A549 (cell line): ENCODE data around the gene PCDH12. TPM values are rescaled to one million over a fixed set of nuclear protein-coding genes. Genes with fewer than 3 reads are reported as not detected.

ENCODE experiments used
- ATAC-seq, 2 experiments: fragments of 200-7000 bp in 1 of 2; fragments of >200 bp in 1 of 2; cut with Nextera tagmentation in 1 of 2; cut with Tn5 transposase in 1 of 2; 3 replicates each; pipeline versions ENCODE4 v1.8.0 to v1.9.1; 2018 to 2020; ENCODE audit warnings: mild to moderate bottlenecking in 1 of 2, moderate library complexity in 1 of 2
- CTCF ChIA-PET: fragments of 300-600 bp; sonication (Branson Sonifier 250); formaldehyde crosslinking; extraction: SDS; loops from one replicate; lab custom pipeline; 2021; ENCODE audit warnings: antibody characterized with exemption, inconsistent platforms; lab: Yijun Ruan, JAX
- POLR2A ChIA-PET: fragments of 350-600 bp; formaldehyde crosslinking; extraction: SDS; loops from one replicate; lab custom pipeline; 2021; ENCODE audit warnings: antibody characterized with exemption, inconsistent platforms; lab: Yijun Ruan, JAX
- DNase-seq, 2 experiments: peaks; one replicate each; pipeline versions ENCODE4 v3.0.0 to v3.0.0-alpha.2; 2011 to 2016; ENCODE audit warnings: low read depth in 1 of 2, low spot score in 1 of 2
- FAIRE-seq: peaks from 2 replicates; lab custom pipeline; 2011; peaks lifted over from hg19 to GRCh38; lab: Jason Lieb, UNC
- H3K27ac ChIP-seq, 2 experiments: fragments of >200 bp; sonication (Bioruptor Twin); formaldehyde crosslinking; 3 replicates each; pipeline ENCODE4 v1.5.1; 2016 to 2017
- H3K4me1 ChIP-seq: fragments of >200 bp; sonication (Bioruptor Twin); formaldehyde crosslinking; 3 replicates; pipeline ENCODE4 v1.6.1; 2016
- H3K4me2 ChIP-seq: fragments of >200 bp; sonication (Bioruptor Twin); formaldehyde crosslinking; 3 replicates; pipeline ENCODE4 v1.6.1; 2016
- H3K4me3 ChIP-seq: fragments of >200 bp; sonication (Bioruptor Twin); formaldehyde crosslinking; 3 replicates; pipeline ENCODE4 v1.5.1; 2016
- H3K9me3 ChIP-seq: fragments of >200 bp; sonication (Bioruptor Twin); formaldehyde crosslinking; 3 replicates; pipeline ENCODE4 v1.6.1; 2016
- BHLHE40 ChIP-seq: IDR thresholded peaks from 2 replicates; pipeline ENCODE4 v1.6.1; 2012; ENCODE audit warnings: low read depth, low read length, inconsistent platforms
- CEBPB ChIP-seq, 2 experiments: fragments of >200 bp in 1 of 2; sonication (Bioruptor Twin) in 1 of 2; formaldehyde crosslinking in 1 of 2; IDR thresholded peaks; 2 replicates each; pipeline ENCODE4 v1.6.1; 2012 to 2016
- EHF ChIP-seq: fragments of 250-450 bp; sonication (Bioruptor Pico); IDR thresholded peaks from 2 replicates; pipeline ENCODE4 v1.5.0; 2020; ENCODE audit warnings: mild to moderate bottlenecking
- ESRRA ChIP-seq: fragments of 150-350 bp; IDR thresholded peaks from 2 replicates; pipeline ENCODE4 v1.6.1; 2014; ENCODE audit warnings: mild to moderate bottlenecking, low read length, borderline replicate concordance
- FOSB ChIP-seq: fragments of 250-450 bp; sonication (Bioruptor Pico); IDR thresholded peaks from 2 replicates; pipeline ENCODE4 v1.5.0; 2020; ENCODE audit warnings: mild to moderate bottlenecking, moderate library complexity
- HOXB5 ChIP-seq: fragments of 250-450 bp; sonication (Bioruptor Pico); IDR thresholded peaks from 2 replicates; pipeline ENCODE4 v1.5.0; 2020; ENCODE audit warnings: mild to moderate bottlenecking, moderate library complexity
- JUNB ChIP-seq: fragments of >200 bp; sonication (Bioruptor Twin); formaldehyde crosslinking; IDR thresholded peaks from 2 replicates; pipeline ENCODE4 v1.6.1; 2016
- KDM1A ChIP-seq: fragments of 200-600 bp; sonication (generic); IDR thresholded peaks from 2 replicates; pipeline ENCODE4 v1.6.1; 2016; ENCODE audit warnings: low read depth, mild to moderate bottlenecking
- KDM5A ChIP-seq: fragments of 200-600 bp; sonication (generic); IDR thresholded peaks from 2 replicates; pipeline ENCODE4 v1.6.1; 2016; ENCODE audit warnings: antibody characterized with exemption, mild to moderate bottlenecking
- MYC ChIP-seq: IDR thresholded peaks from 2 replicates; pipeline ENCODE4 v1.6.1; 2012; ENCODE audit warnings: mild to moderate bottlenecking, inconsistent platforms, low read length, improper control_type of control experiment, borderline replicate concordance
- NPAS2 ChIP-seq: fragments of 250-450 bp; sonication (Bioruptor Pico); IDR thresholded peaks from 2 replicates; pipeline ENCODE4 v1.8.0; 2022; ENCODE audit warnings: mild to moderate bottlenecking, moderate library complexity, borderline replicate concordance
- POLR2A ChIP-seq: IDR thresholded peaks from 2 replicates; pipeline ENCODE4 v1.6.1; 2012; ENCODE audit warnings: mild to moderate bottlenecking, low read length
- POLR2AphosphoS2 ChIP-seq: conservative IDR thresholded peaks from 2 replicates; pipeline ENCODE4 v1.6.1; 2012; ENCODE audit warnings: low read length, improper control_type of control experiment, inconsistent platforms
- RAD21 ChIP-seq, 2 experiments: fragments of >200 bp in 1 of 2; sonication (Bioruptor Twin) in 1 of 2; formaldehyde crosslinking in 1 of 2; IDR thresholded peaks in 1 of 2; conservative IDR thresholded peaks in 1 of 2; 2 replicates in 1 of 2; 3 replicates in 1 of 2; pipeline ENCODE4 v1.6.1; 2012 to 2018; ENCODE audit warnings: inconsistent platforms in 1 of 2
- RFX5 ChIP-seq: fragments of 450-650 bp; IDR thresholded peaks from 2 replicates; pipeline ENCODE4 v1.7.1; 2014; ENCODE audit warnings: antibody characterized with exemption, mild to moderate bottlenecking, moderate library complexity
- RNF2 ChIP-seq: fragments of 200-600 bp; sonication (generic); IDR thresholded peaks from 2 replicates; pipeline ENCODE4 v1.6.1; 2016; ENCODE audit warnings: low read depth, mild to moderate bottlenecking, antibody characterized with exemption, moderate library complexity, borderline replicate concordance
- SMC3 ChIP-seq: fragments of >200 bp; sonication (Bioruptor Twin); formaldehyde crosslinking; IDR thresholded peaks from 3 replicates; pipeline ENCODE4 v1.6.1; 2018; ENCODE audit warnings: inconsistent platforms
- SREBF2 ChIP-seq: fragments of 450-650 bp; IDR thresholded peaks from 2 replicates; pipeline ENCODE4 v1.6.1; 2014; ENCODE audit warnings: mild to moderate bottlenecking, moderate library complexity
- TFCP2L1 ChIP-seq: fragments of 250-450 bp; sonication (Bioruptor Pico); IDR thresholded peaks from 2 replicates; pipeline ENCODE4 v1.5.0; 2021; ENCODE audit warnings: mild to moderate bottlenecking
- TP53 ChIP-seq: fragments of 250-450 bp; sonication (Bioruptor Pico); IDR thresholded peaks from 2 replicates; pipeline ENCODE4 v1.5.0; 2021; ENCODE audit warnings: mild to moderate bottlenecking, moderate library complexity
- ZC3H11A ChIP-seq: fragments of 450-650 bp; IDR thresholded peaks from 2 replicates; pipeline ENCODE4 v1.6.1; 2014; ENCODE audit warnings: antibody characterized with exemption, mild to moderate bottlenecking
- ZNF302 ChIP-seq: fragments of 250-450 bp; sonication (Bioruptor Pico); IDR thresholded peaks from 2 replicates; pipeline ENCODE4 v1.9.0; 2021; ENCODE audit warnings: inconsistent platforms, mild to moderate bottlenecking, moderate library complexity
- WGBS: methylation state at CpG from one replicate; pipeline ENCODE4 v1.1.6; 2017; ENCODE audit errors: missing lambda C conversion rate; 5-methylcytosine and 5-hydroxymethylcytosine counted together
- polyA plus RNA-seq, 4 experiments: library from polyadenylated mRNA; depleted of rRNA in 3 of 4; stranded (reverse); fragments of >200 nt; fragmentation: RNase III in 1 of 4; extraction: RNeasy Plus Mini Kit Qiagen cat#74134 plus additional on column Dnase treatment in 1 of 4; gene quantifications; 2 replicates in 3 of 4; 3 replicates in 1 of 4; pipeline ENCODE4 v1.2.3, GENCODE V29; 2011 to 2017
- TF ChIP-seq, protein P1 (sequence below): fragments of >200 bp; sonication (Bioruptor Twin); formaldehyde crosslinking; IDR thresholded peaks from 3 replicates; pipeline ENCODE4 v1.6.1; 2016
- TF ChIP-seq, protein P2 (sequence below): IDR thresholded peaks from 2 replicates; pipeline ENCODE4 v1.6.1; 2012
- TF ChIP-seq, protein P3 (sequence below): fragments of >200 bp; sonication (Bioruptor Twin); formaldehyde crosslinking; IDR thresholded peaks from 3 replicates; pipeline ENCODE4 v1.5.1; 2016
- TF ChIP-seq, protein P4 (sequence below): fragments of 150-350 bp; IDR thresholded peaks from 2 replicates; pipeline ENCODE4 v1.6.1; 2014; ENCODE audit warnings: low read depth, mild to moderate bottlenecking, low read length
- TF ChIP-seq, protein P5 (sequence below): fragments of 250-450 bp; sonication (Bioruptor Pico); IDR thresholded peaks from 2 replicates; pipeline ENCODE4 v1.5.0; 2020; ENCODE audit warnings: low read depth, mild to moderate bottlenecking, moderate library complexity

The PCDH12 gene
- polyA plus RNA-seq, 2 of the 4 experiments (the other 2 are of a cell fraction) = not detected

DNA sequence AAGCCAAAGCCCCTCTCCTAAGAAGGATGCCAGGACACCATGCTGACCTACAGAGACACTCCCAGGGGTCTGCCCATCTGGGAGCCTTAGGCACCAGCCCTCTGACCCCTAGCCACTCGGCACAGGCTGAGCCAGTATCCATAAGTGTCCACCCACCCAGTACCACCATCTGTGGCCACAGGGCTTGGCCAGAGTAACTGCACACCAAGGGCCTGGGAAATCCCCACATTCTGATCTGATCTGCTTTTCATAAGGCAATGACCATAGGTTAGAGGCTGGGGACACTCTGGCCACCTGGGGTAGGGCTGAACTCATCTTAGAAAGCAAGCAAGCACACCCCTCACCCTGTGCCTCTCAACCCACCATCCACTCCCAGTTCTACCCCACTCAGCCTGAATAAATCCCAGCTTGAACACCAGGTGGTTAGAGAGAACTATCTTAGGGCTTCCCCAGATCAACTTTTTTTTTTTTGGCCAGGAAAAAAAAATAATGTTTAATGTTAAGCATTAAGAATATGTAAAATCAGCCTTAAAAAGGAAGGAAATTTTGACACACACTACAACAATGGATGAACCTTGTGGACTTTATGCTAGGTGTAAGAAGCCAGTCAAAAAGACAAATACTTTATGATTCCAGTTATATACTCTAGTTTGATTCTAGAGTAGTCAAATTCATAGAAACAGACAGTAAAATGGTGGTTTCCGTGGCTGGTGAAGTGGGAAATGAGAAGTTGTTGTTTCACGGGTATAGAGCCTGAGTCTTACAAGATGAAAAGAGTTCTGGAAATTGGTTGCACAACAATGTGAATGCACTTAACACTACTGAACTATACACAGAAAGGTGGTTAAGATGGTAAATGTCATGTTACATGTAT lies 48.6 kb upstream of the PCDH12 start:
- FAIRE-seq = no peak
- no peak overlapping the region for H3K4me3 ChIP-seq
- H3K4me1 ChIP-seq = no peaks in the 10 kb centered on the region; the same call in 2 of the 3 replicates
- 92% methylated on average over 2 of the region's 3 CpGs for WGBS
- no peak overlapping the region for H3K27ac ChIP-seq
- ATAC-seq = peak in 1 of 2 experiments; percentile 34; a peak in 3 of 6 replicates
- H3K4me2 ChIP-seq = no peak overlapping the region
- H3K9me3 ChIP-seq = no peaks in the 10 kb centered on the region
- ChIA-PET CTCF (interaction anchor here (0.6 to 13.0 kb wide), 6 partner anchors 8 to 545 kb away, joined by 3 to 97 read pairs (median 4); partner anchors contain the start of gene RNF14), POLR2A (no interaction called here)
- DNase-seq = no peak
- TF ChIP-seq MYC (no peak), ESRRA (no peak), POLR2A (no peak), HOXB5 (CRISPR knock-in tag) (no peak), ZC3H11A (no peak), POLR2AphosphoS2 (no peak)

DNA sequence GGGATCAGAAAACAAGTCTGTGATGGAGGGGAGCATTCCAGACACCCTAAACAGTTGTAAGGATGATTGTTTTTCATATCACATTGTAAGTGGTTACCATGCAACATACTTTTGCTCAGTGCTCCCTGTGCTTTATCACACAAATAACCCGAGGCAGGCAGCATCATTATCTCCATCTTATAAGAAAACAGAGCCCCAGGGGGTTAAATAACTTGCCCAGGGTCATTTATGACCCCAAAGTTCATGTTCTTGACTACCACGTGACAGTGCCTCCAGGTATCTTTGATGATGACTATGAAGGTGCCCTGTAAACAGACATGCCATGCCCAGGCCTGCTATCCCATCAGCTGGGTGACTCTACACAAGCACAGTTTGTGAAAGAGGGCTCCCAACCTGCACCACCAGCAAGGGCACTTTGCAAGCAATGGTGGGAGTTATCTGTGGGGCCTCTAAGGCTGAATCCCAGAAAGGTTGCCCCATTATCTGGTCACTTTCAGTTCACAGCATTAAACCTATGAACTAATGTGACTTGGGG lies 45.3 kb upstream of the PCDH12 start:
- no peak for ATAC-seq
- H3K4me3 ChIP-seq = no peak overlapping the region
- TF ChIP-seq TFCP2L1 = no peak
- TF ChIP-seq ZC3H11A = no peak
- TF ChIP-seq, protein P1, sequence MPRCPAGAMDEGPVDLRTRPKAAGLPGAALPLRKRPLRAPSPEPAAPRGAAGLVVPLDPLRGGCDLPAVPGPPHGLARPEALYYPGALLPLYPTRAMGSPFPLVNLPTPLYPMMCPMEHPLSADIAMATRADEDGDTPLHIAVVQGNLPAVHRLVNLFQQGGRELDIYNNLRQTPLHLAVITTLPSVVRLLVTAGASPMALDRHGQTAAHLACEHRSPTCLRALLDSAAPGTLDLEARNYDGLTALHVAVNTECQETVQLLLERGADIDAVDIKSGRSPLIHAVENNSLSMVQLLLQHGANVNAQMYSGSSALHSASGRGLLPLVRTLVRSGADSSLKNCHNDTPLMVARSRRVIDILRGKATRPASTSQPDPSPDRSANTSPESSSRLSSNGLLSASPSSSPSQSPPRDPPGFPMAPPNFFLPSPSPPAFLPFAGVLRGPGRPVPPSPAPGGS = no peak
- no peak for TF ChIP-seq JUNB
- no peak for TF ChIP-seq NPAS2 (CRISPR knock-in tag)
- no peak for TF ChIP-seq KDM5A
- TF ChIP-seq TP53 = no peak
- H3K4me1 ChIP-seq = no peaks in the 10 kb centered on the region
- no peak for FAIRE-seq
- DNase-seq = no peak
- ChIA-PET POLR2A (no interaction called here), CTCF (interaction anchor here (1.4 to 4.6 kb wide), 4 partner anchors 8 to 34 kb away, joined by 4 to 20 read pairs (median 14); partner anchors contain the start of genes GNPDA1 and RNF14)
- no peak overlapping the region for H3K4me2 ChIP-seq
- 36% methylated on average over 2 of the region's 2 CpGs for WGBS
- H3K9me3 ChIP-seq = no peaks in the 10 kb centered on the region
- H3K27ac ChIP-seq = no peak overlapping the region

DNA sequence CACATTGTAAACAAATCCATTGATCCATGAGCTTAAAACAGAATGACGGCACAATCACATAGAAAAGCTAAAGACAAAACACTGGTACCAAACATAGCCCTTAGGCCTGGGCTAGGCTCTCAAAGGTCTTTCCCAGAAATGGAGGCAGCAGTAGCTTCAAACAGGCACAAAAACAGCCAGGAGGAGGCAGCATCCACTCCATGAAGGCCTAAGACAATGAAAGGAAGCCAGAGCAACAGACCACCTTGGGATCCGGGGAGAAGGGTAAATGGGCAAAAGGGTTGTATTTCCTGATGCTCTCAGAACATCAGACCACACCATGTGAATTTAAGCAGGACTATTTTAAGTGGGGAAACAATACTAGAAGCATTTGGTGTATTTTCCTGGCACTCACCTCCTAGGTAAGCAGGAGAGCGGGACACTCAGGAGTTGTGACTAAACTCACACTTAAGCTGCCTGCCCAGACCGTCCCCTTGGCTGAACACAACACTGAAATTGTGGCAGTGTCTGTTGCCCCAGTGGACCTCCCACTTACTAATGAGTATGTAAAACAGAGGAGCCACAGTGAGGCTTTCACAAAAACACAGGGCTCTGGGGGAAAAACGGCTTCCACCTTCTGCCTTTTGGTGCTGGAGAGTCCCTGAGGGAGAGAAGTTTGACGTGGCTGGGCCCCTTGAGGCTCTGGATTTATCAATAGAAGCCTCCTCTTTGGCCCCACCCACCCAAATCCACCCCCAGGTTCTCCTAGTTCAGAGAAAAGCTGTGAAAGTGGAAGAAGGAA lies 42.9 kb upstream of the PCDH12 start:
- WGBS = 78% methylated on average over 6 of the region's 6 CpGs
- ChIA-PET CTCF (interaction anchor here (0.7 to 4.6 kb wide), 8 partner anchors 8 to 112 kb away, joined by 3 to 20 read pairs (median 3); partner anchors contain the start of genes GNPDA1 and RNF14), POLR2A (interaction anchor here (0.6 kb wide), 1 partner anchor 20 kb away, joined by 3 read pairs; no protein-coding TSS in a partner anchor)
- Histone ChIP-seq H3K4me2 (no peak overlapping the region), H3K4me1 (no peaks in the 10 kb centered on the region), H3K9me3 (no peaks in the 10 kb centered on the region), H3K27ac (no peak overlapping the region), H3K4me3 (no peak overlapping the region)
- peak in 1 of 2 experiments; percentile 34 for DNase-seq
- ATAC-seq = peak; percentile 62 to 77; a peak in 4 of 6 replicates
- FAIRE-seq = no peak
- no peak for TF ChIP-seq KDM1A
- peak in 1 of 2 experiments; percentile 9; a peak in 1 of 5 replicates for TF ChIP-seq RAD21 (conservative IDR thresholded peaks at IDR 0.05 in 1 of 2, IDR thresholded peaks at IDR 0.05 in 1 of 2)
- TF ChIP-seq CEBPB (IDR thresholded peaks at IDR 0.05) = no peak
- TF ChIP-seq, protein P2, sequence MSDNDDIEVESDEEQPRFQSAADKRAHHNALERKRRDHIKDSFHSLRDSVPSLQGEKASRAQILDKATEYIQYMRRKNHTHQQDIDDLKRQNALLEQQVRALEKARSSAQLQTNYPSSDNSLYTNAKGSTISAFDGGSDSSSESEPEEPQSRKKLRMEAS = no peak
- TF ChIP-seq EHF (CRISPR knock-in tag) = no peak
- TF ChIP-seq SREBF2 = no peak
- TF ChIP-seq, protein P3, sequence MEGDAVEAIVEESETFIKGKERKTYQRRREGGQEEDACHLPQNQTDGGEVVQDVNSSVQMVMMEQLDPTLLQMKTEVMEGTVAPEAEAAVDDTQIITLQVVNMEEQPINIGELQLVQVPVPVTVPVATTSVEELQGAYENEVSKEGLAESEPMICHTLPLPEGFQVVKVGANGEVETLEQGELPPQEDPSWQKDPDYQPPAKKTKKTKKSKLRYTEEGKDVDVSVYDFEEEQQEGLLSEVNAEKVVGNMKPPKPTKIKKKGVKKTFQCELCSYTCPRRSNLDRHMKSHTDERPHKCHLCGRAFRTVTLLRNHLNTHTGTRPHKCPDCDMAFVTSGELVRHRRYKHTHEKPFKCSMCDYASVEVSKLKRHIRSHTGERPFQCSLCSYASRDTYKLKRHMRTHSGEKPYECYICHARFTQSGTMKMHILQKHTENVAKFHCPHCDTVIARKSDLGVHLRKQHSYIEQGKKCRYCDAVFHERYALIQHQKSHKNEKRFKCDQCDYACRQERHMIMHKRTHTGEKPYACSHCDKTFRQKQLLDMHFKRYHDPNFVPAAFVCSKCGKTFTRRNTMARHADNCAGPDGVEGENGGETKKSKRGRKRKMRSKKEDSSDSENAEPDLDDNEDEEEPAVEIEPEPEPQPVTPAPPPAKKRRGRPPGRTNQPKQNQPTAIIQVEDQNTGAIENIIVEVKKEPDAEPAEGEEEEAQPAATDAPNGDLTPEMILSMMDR = peak; percentile 36
- TF ChIP-seq BHLHE40 = no peak
- TF ChIP-seq SMC3 = 0 out of 3 replicates have a peak, but pooled peaks have one; percentile 17
- TF ChIP-seq FOSB (CRISPR knock-in tag) = no peak
- TF ChIP-seq RNF2 = no peak
- no peak for TF ChIP-seq ZNF302 (CRISPR knock-in tag)
- TF ChIP-seq RFX5 = no peak
- TF ChIP-seq, protein P4, sequence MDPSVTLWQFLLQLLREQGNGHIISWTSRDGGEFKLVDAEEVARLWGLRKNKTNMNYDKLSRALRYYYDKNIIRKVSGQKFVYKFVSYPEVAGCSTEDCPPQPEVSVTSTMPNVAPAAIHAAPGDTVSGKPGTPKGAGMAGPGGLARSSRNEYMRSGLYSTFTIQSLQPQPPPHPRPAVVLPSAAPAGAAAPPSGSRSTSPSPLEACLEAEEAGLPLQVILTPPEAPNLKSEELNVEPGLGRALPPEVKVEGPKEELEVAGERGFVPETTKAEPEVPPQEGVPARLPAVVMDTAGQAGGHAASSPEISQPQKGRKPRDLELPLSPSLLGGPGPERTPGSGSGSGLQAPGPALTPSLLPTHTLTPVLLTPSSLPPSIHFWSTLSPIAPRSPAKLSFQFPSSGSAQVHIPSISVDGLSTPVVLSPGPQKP = no peak
- TF ChIP-seq, protein P5, sequence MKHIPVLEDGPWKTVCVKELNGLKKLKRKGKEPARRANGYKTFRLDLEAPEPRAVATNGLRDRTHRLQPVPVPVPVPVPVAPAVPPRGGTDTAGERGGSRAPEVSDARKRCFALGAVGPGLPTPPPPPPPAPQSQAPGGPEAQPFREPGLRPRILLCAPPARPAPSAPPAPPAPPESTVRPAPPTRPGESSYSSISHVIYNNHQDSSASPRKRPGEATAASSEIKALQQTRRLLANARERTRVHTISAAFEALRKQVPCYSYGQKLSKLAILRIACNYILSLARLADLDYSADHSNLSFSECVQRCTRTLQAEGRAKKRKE (CRISPR knock-in tag) = no peak
